Stomach smooth muscle (tissue), 2 donors: ENCODE data around the gene KLHL40.

Experiments used
- H3K27ac ChIP-seq: one replicate; pipeline ENCODE4 v1.7.0; 2013; ENCODE audit warnings: mild to moderate bottlenecking, low read length, inconsistent platforms
- H3K27me3 ChIP-seq, 2 donors: one replicate each; pipeline ENCODE4 v1.7.0; 2013; ENCODE audit warnings: low read length in 2 of 2; ENCODE audit not compliant: insufficient read depth in 2 of 2, control insufficient read depth in 1 of 2
- H3K36me3 ChIP-seq, 2 donors: one replicate each; pipeline ENCODE4 v1.7.0; 2013; ENCODE audit warnings: low read length in 2 of 2; ENCODE audit not compliant: control insufficient read depth in 2 of 2, insufficient read depth in 2 of 2
- H3K4me1 ChIP-seq: one replicate; pipeline ENCODE4 v1.7.0; 2013; ENCODE audit warnings: low read length; ENCODE audit not compliant: control insufficient read depth, insufficient read depth
- H3K4me3 ChIP-seq, 2 donors: one replicate each; pipeline ENCODE4 v1.7.0; 2013; ENCODE audit warnings: low read length in 2 of 2
- H3K9ac ChIP-seq, 2 donors: one replicate each; pipeline ENCODE4 v1.7.0; 2013; ENCODE audit warnings: low read length in 2 of 2, mild to moderate bottlenecking in 1 of 2
- H3K9me3 ChIP-seq, 2 donors: one replicate each; pipeline ENCODE4 v1.7.0; 2013; ENCODE audit warnings: low read length in 2 of 2; ENCODE audit not compliant: control insufficient read depth in 2 of 2
- donor health status: healthy.
- donor health status: Pancreatic carcinoma.

KLHL40 gene

DNA sequence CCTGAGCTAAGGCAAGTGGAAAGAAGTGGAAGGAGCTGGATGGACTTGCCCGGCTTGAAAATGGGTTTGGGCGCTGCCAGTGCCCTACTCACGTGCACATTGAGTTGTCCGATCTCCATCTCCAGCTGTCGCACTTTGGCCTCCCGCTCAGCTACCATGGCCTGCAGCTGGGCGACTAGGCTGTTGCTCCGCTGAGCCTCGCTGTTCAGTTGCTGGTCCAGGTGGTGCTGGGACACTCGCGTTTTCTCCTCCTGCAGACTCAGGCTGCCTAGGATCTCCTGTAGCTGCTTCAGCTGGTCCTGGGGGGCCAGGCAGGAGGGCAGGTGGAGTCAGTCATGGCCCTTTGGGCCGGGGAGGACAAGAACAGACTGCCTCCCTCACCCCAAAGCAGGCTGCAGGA lies 50.3 kb downstream of the KLHL40 start:
- Histone ChIP-seq H3K9ac (no peak overlapping the region), H3K27ac (no peak overlapping the region)

DNA sequence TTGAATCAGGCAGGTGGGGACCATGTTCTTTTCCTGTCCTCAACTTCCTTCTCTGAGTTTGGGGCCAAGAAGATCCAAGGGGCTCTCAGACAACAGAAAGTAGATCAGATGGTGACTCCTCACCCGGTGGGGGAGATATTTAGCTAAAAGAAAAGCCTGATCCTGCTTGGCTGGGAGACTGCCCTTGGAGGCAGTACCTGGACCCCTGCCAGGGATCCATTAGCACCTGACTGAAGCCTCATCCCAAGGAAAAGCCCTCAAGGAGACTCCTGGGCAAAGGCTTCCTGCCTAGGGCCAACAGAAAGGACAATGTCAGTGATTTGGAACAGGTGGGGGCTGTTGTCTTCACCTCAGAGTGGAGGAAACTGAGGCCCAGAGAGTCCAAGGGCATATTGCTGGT lies 50.7 kb downstream of the KLHL40 start:
- Histone ChIP-seq H3K27me3 (no peaks in the 10 kb centered on the region), H3K4me3 (no peak overlapping the region), H3K36me3 (no peaks in the 10 kb centered on the region), H3K27ac (no peak overlapping the region), H3K9ac (no peak overlapping the region), H3K9me3 (no peaks in the 10 kb centered on the region), H3K4me1 (no peaks in the 10 kb centered on the region)

More for the DNA sequence above, 50.3 kb downstream of the KLHL40 start:
- Histone ChIP-seq H3K4me1 (no peaks in the 10 kb centered on the region), H3K9me3 (no peaks in the 10 kb centered on the region), H3K36me3 (no peaks in the 10 kb centered on the region), H3K4me3 (no peak overlapping the region), H3K27me3 (no peaks in the 10 kb centered on the region)

DNA sequence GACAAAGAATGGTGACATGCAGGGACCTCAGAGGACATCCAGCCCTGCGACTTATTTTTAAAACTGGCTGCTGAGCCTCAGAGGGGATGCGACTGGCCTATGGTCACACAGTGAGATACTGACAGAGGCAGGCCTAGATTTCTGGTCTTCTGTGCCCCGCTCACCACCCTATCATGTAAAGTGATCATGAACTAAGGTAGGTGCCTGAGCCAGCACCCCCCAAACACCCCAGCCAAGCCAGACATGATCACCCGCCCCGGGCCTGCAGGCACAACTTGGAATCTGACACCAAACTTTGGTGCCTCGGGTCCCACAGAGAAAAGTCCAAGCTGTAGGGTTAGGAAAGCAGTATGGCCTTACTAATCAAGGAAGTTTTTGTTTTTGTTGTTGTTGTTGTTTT lies 51.2 kb downstream of the KLHL40 start:
- no peak overlapping the region for H3K9ac ChIP-seq
- no peaks in the 10 kb centered on the region for H3K9me3 ChIP-seq
- H3K36me3 ChIP-seq, result no peaks in the 10 kb centered on the region
- H3K27ac ChIP-seq, result no peak overlapping the region
- H3K4me3 ChIP-seq, result no peak overlapping the region
- H3K27me3 ChIP-seq, result no peaks in the 10 kb centered on the region
- H3K4me1 ChIP-seq, result no peaks in the 10 kb centered on the region

DNA sequence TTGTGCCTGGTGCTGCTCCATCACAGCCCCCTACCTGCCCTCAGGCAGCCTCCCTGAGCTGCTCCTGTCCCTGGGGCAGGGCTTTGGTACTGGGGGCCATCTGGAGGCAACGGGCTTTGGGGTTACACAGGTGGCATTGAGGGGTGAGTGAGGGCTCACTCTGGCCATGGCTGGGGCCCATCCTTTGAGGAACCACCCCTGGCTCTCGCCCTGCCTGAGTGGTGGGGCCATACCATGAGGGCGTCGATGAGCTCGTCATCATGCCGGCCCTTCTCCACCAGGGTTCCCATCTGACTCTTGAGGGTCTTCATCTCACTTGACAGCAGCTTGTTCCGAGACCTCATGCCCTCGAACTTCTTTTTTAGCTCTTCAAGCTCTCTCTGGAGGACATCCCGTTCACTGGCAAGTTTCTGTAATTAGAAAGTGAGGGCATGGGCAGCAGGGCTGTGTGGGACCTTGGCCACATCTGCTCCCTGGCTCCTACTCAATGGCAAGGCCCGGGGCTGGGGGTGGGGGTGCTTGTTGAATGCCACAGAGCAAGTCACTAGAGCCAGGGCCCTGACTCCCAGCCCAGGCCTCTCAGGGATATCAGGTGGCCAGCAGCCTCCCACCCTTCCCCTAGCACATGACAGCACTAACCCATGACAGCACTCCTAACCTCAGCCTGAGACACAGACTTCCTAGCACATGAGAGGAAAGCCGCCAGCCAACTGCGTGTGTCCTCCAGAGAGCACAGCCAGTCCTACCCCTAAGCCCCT lies 54.2 kb downstream of the KLHL40 start:
- Histone ChIP-seq H3K4me1 (peaks cover 6% of the 10 kb centered on the region), H3K36me3 (no peaks in the 10 kb centered on the region), H3K9ac (no peak overlapping the region), H3K9me3 (no peaks in the 10 kb centered on the region), H3K4me3 (no peak overlapping the region), H3K27ac (no peak overlapping the region), H3K27me3 (no peaks in the 10 kb centered on the region)

DNA sequence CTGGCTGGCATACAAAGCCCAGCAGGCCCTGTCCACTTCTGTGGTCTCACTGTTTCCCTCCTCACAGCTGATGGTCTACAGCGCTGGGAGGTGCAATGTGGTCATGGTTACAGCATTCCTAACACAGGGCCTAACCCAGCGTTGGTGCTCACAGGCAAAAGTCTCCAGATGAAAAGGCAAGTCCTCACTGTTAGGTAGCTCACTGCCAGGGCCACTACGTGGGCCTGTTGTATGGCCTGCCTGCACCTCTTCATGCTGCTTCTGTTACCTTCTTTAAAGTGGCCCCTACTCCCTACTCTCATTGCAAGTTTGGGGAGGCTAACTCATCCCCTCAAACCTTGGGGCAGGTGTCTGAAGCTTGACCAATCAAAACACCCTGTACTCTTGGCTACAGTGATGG lies 56.5 kb downstream of the KLHL40 start:
- no peaks in the 10 kb centered on the region for H3K9me3 ChIP-seq
- no peak overlapping the region for H3K4me3 ChIP-seq
- no peak overlapping the region for H3K9ac ChIP-seq
- no peak overlapping the region for H3K27ac ChIP-seq
- H3K36me3 ChIP-seq, result no peaks in the 10 kb centered on the region
- peaks cover 28% of the 10 kb centered on the region for H3K4me1 ChIP-seq
- no peaks in the 10 kb centered on the region for H3K27me3 ChIP-seq
